Esophagus muscularis mucosa (tissue), 4 donors: ENCODE measurements around the gene PRSS16. TPM values are rescaled to one million over a fixed set of nuclear protein-coding genes. Genes with fewer than 3 reads are reported as not detected.
"Not testable (repeated sequence)": the region's sequence is repeated elsewhere in the genome, so short reads cannot be mapped to it uniquely, and the experiment has no call there.

Experiments
- DNase-seq: peaks from one replicate; pipeline ENCODE4 v3.0.0-alpha.2; 2017; ENCODE audit errors: extremely low spot score
- H3K27ac ChIP-seq, 4 donors: fragments of 200-600 bp; sonication (generic); replicated peaks in 1 of 4; 1 replicate in 3 of 4; 2 replicates in 1 of 4; pipeline ENCODE4 v1.5.1; 2016 to 2019; ENCODE audit warnings: mild to moderate bottlenecking in 1 of 4
- H3K27me3 ChIP-seq, 4 donors: fragments of 200-600 bp; sonication (generic); one replicate each; pipeline versions ENCODE4 v1.5.1 to v1.6.0; 2016 to 2019
- H3K36me3 ChIP-seq, 4 donors: fragments of 200-600 bp; sonication (generic); one replicate each; pipeline ENCODE4 v1.5.1; 2016 to 2019
- H3K4me1 ChIP-seq, 4 donors: fragments of 200-600 bp; sonication (generic); one replicate each; pipeline ENCODE4 v1.5.1; 2016 to 2019
- H3K4me3 ChIP-seq, 4 donors: fragments of 200-600 bp; sonication (generic); 1 replicate in 2 of 4; 2 replicates in 2 of 4; pipeline ENCODE4 v1.5.1; 2016 to 2019; ENCODE audit warnings: mild to moderate bottlenecking in 4 of 4, moderate library complexity in 1 of 4
- H3K9me3 ChIP-seq, 4 donors: fragments of 200-600 bp; sonication (generic); 1 replicate in 3 of 4; 2 replicates in 1 of 4; pipeline ENCODE4 v1.5.1; 2016 to 2019
- EP300 ChIP-seq: sonication (generic); formaldehyde crosslinking; IDR thresholded peaks from one replicate; pipeline ENCODE4 v1.6.1; 2017; ENCODE audit warnings: antibody characterized with exemption
- POLR2A ChIP-seq: fragments of 450-650 bp; IDR thresholded peaks from one replicate; pipeline ENCODE4 v1.6.1; 2017; ENCODE audit warnings: antibody characterized with exemption, moderate library complexity, mild to moderate bottlenecking, low read depth
- POLR2AphosphoS5 ChIP-seq, 2 donors: sonication (generic); formaldehyde crosslinking; IDR thresholded peaks; one replicate each; pipeline ENCODE4 v1.6.1; 2017; ENCODE audit warnings: antibody characterized with exemption in 2 of 2
- WGBS: methylation state at CpG from one replicate; pipeline ENCODE4 v1.1.5; 2018; 5-methylcytosine and 5-hydroxymethylcytosine counted together
- intact Hi-C: fragments of 100-400 bp; cut with DNase I; formaldehyde crosslinking; loops from one replicate; pipeline ENCODE4 v1.15.1; 2023
- total RNA-seq, 4 donors: library from RNA; depleted of rRNA; stranded (reverse); fragments of >200 nt; gene quantifications; one replicate each; pipeline versions ENCODE4 v1.1.0 to v1.2.1, GENCODE V29; 2016
- TF ChIP-seq, protein P1 (sequence below), 3 experiments: fragments of 200-600 bp in 2 of 3; fragments of 450-650 bp in 1 of 3; sonication (generic) in 2 of 3; IDR thresholded peaks; one replicate each; pipeline ENCODE4 v1.5.1; 2017 to 2019; ENCODE audit warnings: antibody characterized with exemption in 3 of 3, mild to moderate bottlenecking in 2 of 3, moderate library complexity in 1 of 3

PRSS16 gene
- total RNA-seq, 4 donors from 2014 or later = not detected

DNA sequence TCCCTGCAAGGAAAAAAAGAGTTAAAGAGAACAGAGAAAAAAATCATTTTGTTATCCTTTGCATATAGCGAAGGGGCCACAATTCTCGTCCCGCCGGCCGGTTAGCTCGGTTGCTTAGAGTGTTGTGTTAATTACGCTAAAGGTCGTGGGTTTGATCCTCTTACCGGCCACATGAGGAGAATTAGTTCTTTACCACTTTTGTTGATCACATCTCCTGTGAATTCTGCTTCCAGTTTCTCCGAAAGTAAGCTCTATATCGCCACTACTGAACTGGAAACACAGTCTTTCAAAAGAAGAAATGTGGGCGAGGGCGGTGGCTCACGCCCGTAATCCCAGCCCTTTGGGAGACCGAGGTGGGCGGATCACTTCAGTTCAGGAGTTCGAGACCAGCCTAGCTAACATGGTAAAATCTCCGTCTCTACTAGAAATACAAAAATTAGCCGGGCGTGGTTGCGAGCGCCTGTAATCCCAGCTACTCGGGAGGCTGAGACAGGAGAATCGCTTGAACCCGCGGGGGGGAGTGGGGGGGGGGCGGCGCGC is 13.4 kb downstream of the PRSS16 start:
- 4% methylated on average over 23 of the region's 30 CpGs for whole genome bisulfite sequencing
- no peak overlapping the region for H3K27ac ChIP-seq
- no peak for TF ChIP-seq EP300
- TF ChIP-seq, protein P1, sequence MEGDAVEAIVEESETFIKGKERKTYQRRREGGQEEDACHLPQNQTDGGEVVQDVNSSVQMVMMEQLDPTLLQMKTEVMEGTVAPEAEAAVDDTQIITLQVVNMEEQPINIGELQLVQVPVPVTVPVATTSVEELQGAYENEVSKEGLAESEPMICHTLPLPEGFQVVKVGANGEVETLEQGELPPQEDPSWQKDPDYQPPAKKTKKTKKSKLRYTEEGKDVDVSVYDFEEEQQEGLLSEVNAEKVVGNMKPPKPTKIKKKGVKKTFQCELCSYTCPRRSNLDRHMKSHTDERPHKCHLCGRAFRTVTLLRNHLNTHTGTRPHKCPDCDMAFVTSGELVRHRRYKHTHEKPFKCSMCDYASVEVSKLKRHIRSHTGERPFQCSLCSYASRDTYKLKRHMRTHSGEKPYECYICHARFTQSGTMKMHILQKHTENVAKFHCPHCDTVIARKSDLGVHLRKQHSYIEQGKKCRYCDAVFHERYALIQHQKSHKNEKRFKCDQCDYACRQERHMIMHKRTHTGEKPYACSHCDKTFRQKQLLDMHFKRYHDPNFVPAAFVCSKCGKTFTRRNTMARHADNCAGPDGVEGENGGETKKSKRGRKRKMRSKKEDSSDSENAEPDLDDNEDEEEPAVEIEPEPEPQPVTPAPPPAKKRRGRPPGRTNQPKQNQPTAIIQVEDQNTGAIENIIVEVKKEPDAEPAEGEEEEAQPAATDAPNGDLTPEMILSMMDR (IDR thresholded peaks at IDR 0.05) = no peak
- TF ChIP-seq POLR2A = no peak
- TF ChIP-seq POLR2AphosphoS5 (IDR thresholded peaks at IDR 0.05) = no peak
- H3K4me3 ChIP-seq = no peak overlapping the region
- no peaks in the 10 kb centered on the region for H3K36me3 ChIP-seq
- intact Hi-C loops = no loop called here
- H3K9me3 ChIP-seq = no peaks in the 10 kb centered on the region
- no peak for DNase-seq
- H3K27me3 ChIP-seq = peaks cover 0 to 89% (median 17%) of the 10 kb centered on the region in 4 donors
- peaks cover 0 to 9% (median 0%) of the 10 kb centered on the region in 4 donors for H3K4me1 ChIP-seq

DNA sequence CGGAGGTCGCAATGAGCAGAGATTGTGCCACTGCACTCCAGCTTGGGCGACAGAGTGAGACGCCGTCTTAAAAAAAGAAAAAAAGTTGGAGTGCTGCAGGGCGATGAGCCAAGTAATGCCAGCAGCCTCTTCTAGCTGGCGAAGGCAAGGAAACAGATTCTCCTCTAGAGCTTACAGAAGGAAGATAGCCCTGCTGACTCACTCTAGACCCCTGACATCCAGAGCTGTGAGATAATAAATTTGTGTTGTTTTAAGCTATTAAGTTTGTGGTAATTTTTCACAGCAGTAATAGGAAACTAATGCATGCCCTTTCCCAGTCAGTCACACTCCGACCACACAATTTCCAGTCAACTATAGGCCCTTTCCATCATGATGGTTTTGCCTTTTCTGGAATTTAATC is 16.4 kb downstream of the PRSS16 start:
- TF ChIP-seq POLR2A = no peak
- TF ChIP-seq, protein P1 (IDR thresholded peaks at IDR 0.05) = no peak
- no peak for TF ChIP-seq POLR2AphosphoS5 (IDR thresholded peaks at IDR 0.05)
- TF ChIP-seq EP300 = no peak

DNA sequence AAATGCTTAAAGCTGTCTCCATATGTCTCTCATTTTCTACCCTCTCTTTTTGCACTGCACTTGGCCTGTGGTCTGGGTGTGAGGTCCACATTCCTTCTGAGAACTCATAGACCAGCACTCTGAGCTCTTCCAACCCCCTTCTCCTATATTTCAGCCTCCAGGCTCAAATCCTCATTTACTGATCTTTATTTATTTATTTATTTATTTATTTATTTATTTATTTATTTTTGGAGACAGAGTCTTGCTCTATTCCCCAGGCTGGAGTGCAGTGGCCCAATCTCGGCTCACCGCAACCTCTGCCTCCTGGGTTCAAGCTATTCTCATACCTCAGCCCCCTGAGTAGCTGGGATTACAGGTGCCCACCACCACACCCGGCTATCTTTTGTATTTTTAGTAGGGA is 19.5 kb downstream of the PRSS16 start:
- H3K4me3 ChIP-seq, H3K4me1 ChIP-seq, H3K9me3 ChIP-seq, intact Hi-C loops, H3K36me3 ChIP-seq, DNase-seq, H3K27ac ChIP-seq: not testable (repeated sequence)
- whole genome bisulfite sequencing = 90% methylated on average over 3 of the region's 3 CpGs
- peaks cover 0 to 80% (median 12%) of the 10 kb centered on the region in 4 donors for H3K27me3 ChIP-seq

More for the DNA sequence above, 16.4 kb downstream of the PRSS16 start:
- intact Hi-C loops = no loop called here
- no peak overlapping the region for H3K4me3 ChIP-seq
- DNase-seq = no peak
- H3K36me3 ChIP-seq = no peaks in the 10 kb centered on the region
- H3K4me1 ChIP-seq = peaks cover 0 to 9% (median 0%) of the 10 kb centered on the region in 4 donors
- no peaks in the 10 kb centered on the region for H3K9me3 ChIP-seq
- no peak overlapping the region for H3K27ac ChIP-seq
- WGBS = 76% methylated on average over 8 of the region's 8 CpGs
- H3K27me3 ChIP-seq = peaks cover 0 to 90% (median 21%) of the 10 kb centered on the region in 4 donors

DNA sequence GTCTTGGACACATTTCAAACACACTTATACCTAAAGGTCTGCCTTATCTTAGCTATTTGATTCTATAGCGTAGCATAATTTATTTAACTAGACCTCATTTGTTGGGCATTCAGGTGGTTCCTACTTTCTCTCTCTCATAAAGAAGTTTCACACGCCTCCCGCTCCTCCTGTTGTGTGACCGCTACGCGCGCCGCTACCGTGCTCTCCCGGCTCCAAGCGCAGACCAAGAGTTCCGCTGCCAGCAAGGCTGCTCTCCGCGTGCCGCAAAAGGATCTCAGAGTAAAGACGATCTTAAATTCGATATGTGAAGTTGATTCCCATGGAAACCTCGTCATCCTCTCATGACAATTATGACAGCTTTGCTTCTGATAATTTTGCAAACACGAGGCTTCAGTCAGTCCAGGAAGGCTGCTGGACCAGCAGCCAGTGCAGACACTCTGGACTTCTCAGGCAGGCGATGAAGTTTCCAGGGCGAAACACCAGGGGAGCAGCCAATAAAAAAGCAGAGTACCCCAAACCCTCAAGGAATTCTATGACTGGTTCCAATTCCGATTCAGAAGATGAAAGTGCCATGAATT is 20.4 kb downstream of the PRSS16 start:
- Histone ChIP-seq H3K27ac (no peak overlapping the region), H3K27me3 (peaks cover 0 to 78% (median 12%) of the 10 kb centered on the region in 4 donors), H3K4me1 (no peaks in the 10 kb centered on the region), H3K36me3 (no peaks in the 10 kb centered on the region), H3K4me3 (no peak overlapping the region), H3K9me3 (no peaks in the 10 kb centered on the region)
- intact Hi-C loops = no loop called here
- TF ChIP-seq POLR2AphosphoS5 (IDR thresholded peaks at IDR 0.05) (no peak), EP300 (no peak), POLR2A (no peak)
- TF ChIP-seq, protein P1 (IDR thresholded peaks at IDR 0.05) = no peak
- 12% methylated on average over 22 of the region's 22 CpGs for WGBS
- no peak for DNase-seq

DNA sequence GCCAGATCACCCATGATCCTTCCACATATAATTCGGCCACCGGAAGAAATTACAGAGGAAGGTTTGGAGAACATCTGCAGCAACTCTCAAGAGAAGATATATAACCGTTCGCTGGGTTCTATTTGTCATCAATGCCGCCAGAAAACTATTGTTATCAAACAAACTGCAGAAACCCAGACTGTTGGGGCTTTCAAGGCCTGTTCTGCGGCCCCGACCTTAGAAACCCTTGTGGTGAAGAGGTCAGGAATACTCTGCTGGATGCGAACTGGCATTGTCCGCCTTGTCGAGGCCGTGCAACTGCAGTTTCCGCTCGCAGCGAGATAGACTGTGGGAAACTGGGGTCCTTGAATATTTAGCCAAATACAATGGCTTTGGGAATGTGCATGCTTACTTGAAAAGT is 21.3 kb downstream of the PRSS16 start:
- intact Hi-C loops = no loop called here
- H3K4me3 ChIP-seq = no peak overlapping the region
- no peak for DNase-seq
- TF ChIP-seq EP300 = no peak
- no peak for TF ChIP-seq POLR2AphosphoS5 (IDR thresholded peaks at IDR 0.05)
- no peak for TF ChIP-seq POLR2A
- TF ChIP-seq, protein P1 (IDR thresholded peaks at IDR 0.05) = no peak
- H3K27me3 ChIP-seq = peaks cover 0 to 80% (median 12%) of the 10 kb centered on the region in 4 donors
- no peaks in the 10 kb centered on the region for H3K9me3 ChIP-seq
- H3K4me1 ChIP-seq = no peaks in the 10 kb centered on the region
- no peaks in the 10 kb centered on the region for H3K36me3 ChIP-seq
- WGBS = 88% methylated on average over 14 of the region's 14 CpGs
- no peak overlapping the region for H3K27ac ChIP-seq
